NOMO-1 treated with DMSO at 0.1 percent for 48 hours (cell line): ENCODE data around the gene PDE1C.

Source experiments
- DNase-seq: peaks from one replicate; lab custom pipeline; 2025; ENCODE audit not compliant: unreplicated experiment; lab: John Stamatoyannopoulos, UW

Gene PDE1C

GRCh38 chr7:31786326-31786725, 283.9 kb downstream of the PDE1C start:
- DNase-seq = no peak

- DNase-seq = no peak
Measured at GRCh38 chr7:31785101-31785500, 285.1 kb downstream of the PDE1C start.

GRCh38 chr7:31783221-31783620, 287.0 kb downstream of the PDE1C start:
- DNase-seq = no peak

- peak; percentile 69 for DNase-seq
Measured at GRCh38 chr7:31782411-31782991, 287.7 kb downstream of the PDE1C start.

- no peak for DNase-seq
Measured at GRCh38 chr7:31778296-31778695, 291.9 kb downstream of the PDE1C start.

GRCh38 chr7:31776616-31777015, 293.6 kb downstream of the PDE1C start:
- DNase-seq = no peak

- no peak for DNase-seq
Measured at GRCh38 chr7:31775556-31775955, 294.7 kb downstream of the PDE1C start.

- no peak for DNase-seq
Measured at GRCh38 chr7:31772211-31772610, 298.0 kb downstream of the PDE1C start.

- no peak for DNase-seq
Measured at GRCh38 chr7:31767686-31768358, 302.4 kb downstream of the PDE1C start.

- DNase-seq = no peak
Measured at GRCh38 chr7:31764462-31764861, 305.7 kb downstream of the PDE1C start.

- no peak for DNase-seq
Measured at GRCh38 chr7:31763548-31763947, 306.7 kb downstream of the PDE1C start.

GRCh38 chr7:31761646-31762045, 308.6 kb downstream of the PDE1C start:
- no peak for DNase-seq

GRCh38 chr7:31758755-31759154, 311.5 kb downstream of the PDE1C start:
- DNase-seq = no peak

- no peak for DNase-seq
Measured at GRCh38 chr7:31751726-31752125, 318.5 kb downstream of the PDE1C start.

- no peak for DNase-seq
Measured at GRCh38 chr7:31748084-31748483, 322.1 kb downstream of the PDE1C start.

GRCh38 chr7:31747553-31747952, 322.7 kb downstream of the PDE1C start:
- DNase-seq = no peak

GRCh38 chr7:31744294-31744874, 325.8 kb downstream of the PDE1C start:
- DNase-seq = peak; percentile 59

GRCh38 chr7:31741852-31742251, 328.4 kb downstream of the PDE1C start:
- DNase-seq = no peak

- peak; percentile 55 for DNase-seq
Measured at GRCh38 chr7:31735991-31736982, 333.9 kb downstream of the PDE1C start.

GRCh38 chr7:31734456-31734855, 335.8 kb downstream of the PDE1C start:
- no peak for DNase-seq

- DNase-seq = no peak
Measured at GRCh38 chr7:31729195-31729804, 340.9 kb downstream of the PDE1C start.
